Loucy (cell line): ENCODE measurements around the gene PTPRK.

Source experiments
- EZH2phosphoT487 ChIP-seq: fragments of 200-600 bp; IDR thresholded peaks from 2 replicates; pipeline ENCODE4 v1.6.1; 2018; ENCODE audit warnings: antibody characterized with exemption, mild to moderate bottlenecking, moderate library complexity, borderline replicate concordance
- TF ChIP-seq, protein P1 (sequence below): fragments of 200-600 bp; sonication (generic); conservative IDR thresholded peaks from 2 replicates; pipeline ENCODE4 v1.5.1; 2014; ENCODE audit warnings: mild to moderate bottlenecking, antibody characterized with exemption, low read length

DNA sequence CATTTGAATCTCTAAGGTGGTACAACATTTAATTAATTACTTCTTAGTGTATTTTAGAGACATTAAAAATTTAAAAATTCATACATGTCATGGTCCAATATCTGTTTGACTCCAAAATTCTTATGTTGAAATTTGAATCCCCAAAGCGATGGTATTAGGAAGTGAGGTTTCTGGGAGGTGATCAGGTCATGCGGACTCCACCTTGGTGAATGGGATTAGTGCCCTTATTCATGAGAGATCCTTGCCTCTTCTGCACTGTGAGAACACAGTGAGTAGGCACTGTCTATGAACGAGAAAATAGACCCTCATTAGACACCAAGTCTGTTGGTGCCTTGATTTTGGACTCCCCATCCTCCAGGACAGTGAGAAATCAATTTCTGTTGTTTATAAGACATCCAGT, 254.7 kb downstream of the PTPRK start:
- TF ChIP-seq, protein P1, sequence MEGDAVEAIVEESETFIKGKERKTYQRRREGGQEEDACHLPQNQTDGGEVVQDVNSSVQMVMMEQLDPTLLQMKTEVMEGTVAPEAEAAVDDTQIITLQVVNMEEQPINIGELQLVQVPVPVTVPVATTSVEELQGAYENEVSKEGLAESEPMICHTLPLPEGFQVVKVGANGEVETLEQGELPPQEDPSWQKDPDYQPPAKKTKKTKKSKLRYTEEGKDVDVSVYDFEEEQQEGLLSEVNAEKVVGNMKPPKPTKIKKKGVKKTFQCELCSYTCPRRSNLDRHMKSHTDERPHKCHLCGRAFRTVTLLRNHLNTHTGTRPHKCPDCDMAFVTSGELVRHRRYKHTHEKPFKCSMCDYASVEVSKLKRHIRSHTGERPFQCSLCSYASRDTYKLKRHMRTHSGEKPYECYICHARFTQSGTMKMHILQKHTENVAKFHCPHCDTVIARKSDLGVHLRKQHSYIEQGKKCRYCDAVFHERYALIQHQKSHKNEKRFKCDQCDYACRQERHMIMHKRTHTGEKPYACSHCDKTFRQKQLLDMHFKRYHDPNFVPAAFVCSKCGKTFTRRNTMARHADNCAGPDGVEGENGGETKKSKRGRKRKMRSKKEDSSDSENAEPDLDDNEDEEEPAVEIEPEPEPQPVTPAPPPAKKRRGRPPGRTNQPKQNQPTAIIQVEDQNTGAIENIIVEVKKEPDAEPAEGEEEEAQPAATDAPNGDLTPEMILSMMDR: no peak
- no peak for TF ChIP-seq EZH2phosphoT487
